ENCODE measurements around the gene MAP1LC3B.
A peak's percentile ranks its signal among the peaks of the same experiment; 100 is the strongest.

The MAP1LC3B gene

DNA sequence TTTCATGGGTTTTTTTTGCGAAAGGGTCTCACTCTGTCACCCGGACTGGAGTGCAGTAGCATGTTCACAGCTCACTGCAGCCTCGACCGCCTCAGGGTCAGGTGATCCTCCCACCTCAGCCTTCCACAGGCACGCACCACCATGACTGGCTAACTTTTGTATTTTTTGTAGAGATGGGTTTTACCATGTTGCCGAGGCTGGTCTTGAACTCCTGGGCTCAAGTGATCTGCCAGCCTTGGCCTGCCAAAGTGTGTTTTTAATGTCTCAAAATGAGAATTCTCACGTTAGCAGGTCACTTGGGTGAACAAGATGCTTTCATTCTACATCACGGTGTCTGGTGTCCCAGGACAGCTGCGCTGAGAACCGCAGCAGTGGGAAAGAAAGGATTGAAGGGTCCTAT, 11.7 kb upstream of the MAP1LC3B start:
- TF ChIP-seq CEBPB (IDR thresholded peaks at IDR 0.05), result no peak
- TF ChIP-seq TEAD4 (IDR thresholded peaks at IDR 0.05), result no peak
- TF ChIP-seq TCF12 (IDR thresholded peaks at IDR 0.05; ENCODE audit: low read depth), result no peak
- TF ChIP-seq, protein P1, sequence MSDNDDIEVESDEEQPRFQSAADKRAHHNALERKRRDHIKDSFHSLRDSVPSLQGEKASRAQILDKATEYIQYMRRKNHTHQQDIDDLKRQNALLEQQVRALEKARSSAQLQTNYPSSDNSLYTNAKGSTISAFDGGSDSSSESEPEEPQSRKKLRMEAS (IDR thresholded peaks at IDR 0.05), result no peak
- TF ChIP-seq RAD21 (IDR thresholded peaks at IDR 0.05; ENCODE audit: low read depth), result no peak
- TF ChIP-seq, protein P2, sequence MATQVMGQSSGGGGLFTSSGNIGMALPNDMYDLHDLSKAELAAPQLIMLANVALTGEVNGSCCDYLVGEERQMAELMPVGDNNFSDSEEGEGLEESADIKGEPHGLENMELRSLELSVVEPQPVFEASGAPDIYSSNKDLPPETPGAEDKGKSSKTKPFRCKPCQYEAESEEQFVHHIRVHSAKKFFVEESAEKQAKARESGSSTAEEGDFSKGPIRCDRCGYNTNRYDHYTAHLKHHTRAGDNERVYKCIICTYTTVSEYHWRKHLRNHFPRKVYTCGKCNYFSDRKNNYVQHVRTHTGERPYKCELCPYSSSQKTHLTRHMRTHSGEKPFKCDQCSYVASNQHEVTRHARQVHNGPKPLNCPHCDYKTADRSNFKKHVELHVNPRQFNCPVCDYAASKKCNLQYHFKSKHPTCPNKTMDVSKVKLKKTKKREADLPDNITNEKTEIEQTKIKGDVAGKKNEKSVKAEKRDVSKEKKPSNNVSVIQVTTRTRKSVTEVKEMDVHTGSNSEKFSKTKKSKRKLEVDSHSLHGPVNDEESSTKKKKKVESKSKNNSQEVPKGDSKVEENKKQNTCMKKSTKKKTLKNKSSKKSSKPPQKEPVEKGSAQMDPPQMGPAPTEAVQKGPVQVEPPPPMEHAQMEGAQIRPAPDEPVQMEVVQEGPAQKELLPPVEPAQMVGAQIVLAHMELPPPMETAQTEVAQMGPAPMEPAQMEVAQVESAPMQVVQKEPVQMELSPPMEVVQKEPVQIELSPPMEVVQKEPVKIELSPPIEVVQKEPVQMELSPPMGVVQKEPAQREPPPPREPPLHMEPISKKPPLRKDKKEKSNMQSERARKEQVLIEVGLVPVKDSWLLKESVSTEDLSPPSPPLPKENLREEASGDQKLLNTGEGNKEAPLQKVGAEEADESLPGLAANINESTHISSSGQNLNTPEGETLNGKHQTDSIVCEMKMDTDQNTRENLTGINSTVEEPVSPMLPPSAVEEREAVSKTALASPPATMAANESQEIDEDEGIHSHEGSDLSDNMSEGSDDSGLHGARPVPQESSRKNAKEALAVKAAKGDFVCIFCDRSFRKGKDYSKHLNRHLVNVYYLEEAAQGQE (IDR thresholded peaks at IDR 0.05; ENCODE audit: low read depth), result no peak
- no peak for TF ChIP-seq ZBTB7A (IDR thresholded peaks at IDR 0.05; ENCODE audit: low read depth)
- no peak for TF ChIP-seq USF1 (IDR thresholded peaks at IDR 0.05)
- TF ChIP-seq EP300 (IDR thresholded peaks at IDR 0.05; ENCODE audit: borderline replicate concordance), result no peak

- TF ChIP-seq EP300 (IDR thresholded peaks at IDR 0.05; ENCODE audit: borderline replicate concordance) (no peak), USF1 (IDR thresholded peaks at IDR 0.05) (no peak), TAF1 (IDR thresholded peaks at IDR 0.05; ENCODE audit: low read depth) (no peak), FOXM1 (IDR thresholded peaks at IDR 0.05; ENCODE audit: borderline replicate concordance, low read depth) (no peak), YY1 (IDR thresholded peaks at IDR 0.05; ENCODE audit: low read depth) (no peak), EGR1 (IDR thresholded peaks at IDR 0.05) (no peak), NFIC (IDR thresholded peaks at IDR 0.05) (no peak), RAD21 (IDR thresholded peaks at IDR 0.05; ENCODE audit: low read depth) (no peak), CEBPB (IDR thresholded peaks at IDR 0.05) (no peak), ZBTB7A (IDR thresholded peaks at IDR 0.05; ENCODE audit: low read depth) (no peak), TCF12 (IDR thresholded peaks at IDR 0.05; ENCODE audit: low read depth) (no peak), TEAD4 (IDR thresholded peaks at IDR 0.05) (no peak), CREB1 (IDR thresholded peaks at IDR 0.05; ENCODE audit: low read depth) (no peak)
- TF ChIP-seq, protein P1 (IDR thresholded peaks at IDR 0.05), result no peak
- TF ChIP-seq, protein P2 (IDR thresholded peaks at IDR 0.05; ENCODE audit: low read depth), result no peak
These were observed 11.3 kb upstream of the MAP1LC3B start for GRCh38 chr16:87380881-87381280.

DNA sequence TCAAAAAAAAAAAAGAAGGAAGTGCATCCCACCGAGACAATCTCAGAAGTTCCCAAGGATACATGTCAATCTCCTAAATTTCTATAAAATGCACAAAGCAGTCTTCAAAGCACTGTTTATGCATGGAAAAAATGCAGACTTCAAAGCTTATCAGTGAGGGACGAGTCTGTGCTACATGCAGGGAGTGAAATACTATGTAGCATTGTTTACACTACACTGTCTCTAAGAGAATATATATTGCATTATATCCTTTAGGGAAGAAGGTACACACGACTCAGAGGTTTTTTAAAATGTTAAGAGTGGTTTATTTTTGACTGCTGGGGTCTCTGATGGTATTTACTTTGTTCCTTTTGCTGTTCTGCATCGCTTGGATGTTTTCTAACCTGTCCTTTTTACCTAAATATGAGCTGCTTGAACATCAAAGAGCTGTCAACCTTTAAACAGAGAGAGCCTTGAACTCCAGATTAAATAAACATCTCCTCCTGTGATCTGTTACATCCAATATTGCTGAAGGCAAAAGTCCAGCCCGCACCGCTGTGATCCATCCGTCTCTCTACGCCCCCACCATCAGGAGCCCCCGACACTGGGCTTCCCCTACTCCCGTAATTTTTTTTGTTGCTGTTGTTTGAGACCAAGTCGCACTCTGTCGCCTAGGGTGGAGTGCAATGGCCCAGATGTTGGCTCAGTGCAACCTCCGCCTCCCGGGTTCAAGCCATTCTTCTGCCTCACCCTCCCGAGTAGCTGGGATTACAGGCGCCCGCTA, 9.9 kb upstream of the MAP1LC3B start:
- TF ChIP-seq, protein P1 (IDR thresholded peaks at IDR 0.05), result no peak
- TF ChIP-seq FOXM1 (IDR thresholded peaks at IDR 0.05; ENCODE audit: borderline replicate concordance, low read depth) (no peak), TEAD4 (IDR thresholded peaks at IDR 0.05) (no peak), USF1 (IDR thresholded peaks at IDR 0.05) (no peak), NFIC (IDR thresholded peaks at IDR 0.05) (no peak), CREB1 (IDR thresholded peaks at IDR 0.05; ENCODE audit: low read depth) (no peak), YY1 (IDR thresholded peaks at IDR 0.05; ENCODE audit: low read depth) (no peak), ZBTB7A (IDR thresholded peaks at IDR 0.05; ENCODE audit: low read depth) (no peak)

DNA sequence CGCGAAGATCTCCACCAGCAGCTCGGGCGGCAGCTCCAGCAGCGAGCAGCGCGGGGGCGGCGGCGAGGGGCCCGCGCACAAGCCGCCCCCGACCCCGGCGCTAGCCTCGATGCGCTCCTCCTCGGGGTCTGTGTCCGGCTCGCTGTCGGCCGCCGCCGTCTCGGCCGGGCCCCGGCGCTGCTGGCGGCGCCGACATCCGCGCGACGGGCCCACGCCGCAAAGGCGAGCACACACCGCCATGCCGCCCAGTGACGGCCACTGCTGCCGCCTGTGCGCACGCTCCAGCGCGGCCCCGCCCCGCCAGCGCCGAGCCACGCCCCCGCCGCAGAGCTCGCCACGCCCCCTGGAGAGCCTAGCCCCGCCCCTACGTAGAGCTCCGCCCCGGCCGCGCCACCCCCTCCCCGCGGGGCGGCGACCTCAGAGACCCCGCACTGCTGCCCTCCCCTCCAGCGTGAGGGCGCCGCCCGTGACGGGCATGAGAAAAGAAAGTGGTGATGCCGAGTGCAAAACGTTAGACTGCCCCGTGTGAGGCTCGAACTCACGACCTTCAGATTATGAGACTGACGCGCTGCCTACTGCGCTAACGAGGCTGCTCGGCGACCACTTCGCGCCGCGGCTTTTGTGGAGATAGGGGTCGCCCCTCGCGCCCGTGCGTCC, 8.5 kb upstream of the MAP1LC3B start, which contains the start of gene FBXO31:
FBXO31 (minus strand) TSS at position 272 of the 657 bp plus-strand sequence; CDS start at position 240, 32 bp downstream.
- TF ChIP-seq CREB1 (IDR thresholded peaks at IDR 0.05; ENCODE audit: low read depth), result no peak
- TF ChIP-seq TAF1 (IDR thresholded peaks at IDR 0.05; ENCODE audit: low read depth), result peak; percentile 57; the same call in 1 of the 2 replicates
- no peak; the same call in 1 of the 2 replicates for TF ChIP-seq EP300 (IDR thresholded peaks at IDR 0.05; ENCODE audit: borderline replicate concordance)
- peak; percentile 65; the same call in 1 of the 2 replicates for TF ChIP-seq EGR1 (IDR thresholded peaks at IDR 0.05)
- 0 out of 2 replicates have a peak, but pooled peaks have one; percentile 10 for TF ChIP-seq CEBPB (IDR thresholded peaks at IDR 0.05)
- TF ChIP-seq TEAD4 (IDR thresholded peaks at IDR 0.05), result peak; percentile 88
- TF ChIP-seq NFIC (IDR thresholded peaks at IDR 0.05), result no peak
- TF ChIP-seq TCF12 (IDR thresholded peaks at IDR 0.05; ENCODE audit: low read depth), result peak; percentile 36
- no peak for TF ChIP-seq USF1 (IDR thresholded peaks at IDR 0.05)
- TF ChIP-seq YY1 (IDR thresholded peaks at IDR 0.05; ENCODE audit: low read depth), result peak; percentile 88
- TF ChIP-seq, protein P1 (IDR thresholded peaks at IDR 0.05), result peak; percentile 76; the same call in 1 of the 2 replicates

All from Ishikawa (cell line).